Sciatic nerve (tissue), 1 donor: ENCODE measurements around the gene INO80. TPM values are rescaled to one million over a fixed set of nuclear protein-coding genes. Genes with fewer than 3 reads are reported as not detected.

ENCODE experiments used
- total RNA-seq: library from RNA; stranded (reverse); fragmentation: NEBNext Ultra II Directional; extraction: Animal tissue kit (Norgen Biotek cat#: 25700); gene quantifications from one replicate; pipeline ENCODE4 v1.2.1, GENCODE V29; 2021
- donor health status: DM: no; HTN: no; CAD: no.

INO80 gene
- total RNA-seq, 1 donor from 2014 or later, result 30.2 TPM

Other genes starting within 250 kb of the INO80 start
- gene RHOV, start 242.0 kb downstream of the INO80 start, total RNA-seq, result 0.22 TPM
- gene VPS18, start 221.8 kb downstream of the INO80 start, total RNA-seq, result 17.3 TPM
- gene DLL4, start 186.9 kb downstream of the INO80 start, total RNA-seq, result 33.3 TPM
- gene CHAC1, start 162.8 kb downstream of the INO80 start, total RNA-seq, result 0.58 TPM
- not detected for gene EXD1, start 114.5 kb upstream of the INO80 start, total RNA-seq
- gene CHP1, start 115.0 kb upstream of the INO80 start, total RNA-seq, result 71.6 TPM
- gene OIP5, start 216.3 kb upstream of the INO80 start, total RNA-seq, result 0.40 TPM
- 3.1 TPM for gene NUSAP1, start 216.6 kb upstream of the INO80 start, total RNA-seq